GM12875 (cell line): ENCODE measurements around the gene SALL1.

ENCODE experiments used
- H3K4me3 ChIP-seq: one replicate; pipeline ENCODE4 v1.5.1; 2011; ENCODE audit warnings: low read depth, low read length, control low read depth
- CTCF ChIP-seq: IDR thresholded peaks from 2 replicates; pipeline ENCODE4 v1.5.1; 2011; ENCODE audit warnings: low read depth, mild to moderate bottlenecking, control low read depth, inconsistent platforms, low read length, moderate library complexity, borderline replicate concordance; ENCODE audit not compliant: insufficient read depth

Gene SALL1

GRCh38 chr16:51180719-51181502 is 29.8 kb upstream of the SALL1 start:
- TF ChIP-seq CTCF = no peak
- H3K4me3 ChIP-seq = no peak overlapping the region

GRCh38 chr16:51175081-51175480 is 24.0 kb upstream of the SALL1 start:
- no peak overlapping the region for H3K4me3 ChIP-seq
- no peak for TF ChIP-seq CTCF

GRCh38 chr16:51172368-51172767 is 21.3 kb upstream of the SALL1 start:
- TF ChIP-seq CTCF = no peak
- no peak overlapping the region for H3K4me3 ChIP-seq

GRCh38 chr16:51168755-51169154 is 17.7 kb upstream of the SALL1 start:
- no peak overlapping the region for H3K4me3 ChIP-seq
- TF ChIP-seq CTCF = no peak

- no peak for TF ChIP-seq CTCF
Observed at GRCh38 chr16:51167170-51167895, 16.3 kb upstream of the SALL1 start.

GRCh38 chr16:51166541-51166940 is 15.5 kb upstream of the SALL1 start:
- H3K4me3 ChIP-seq = no peak overlapping the region
- no peak for TF ChIP-seq CTCF

More at GRCh38 chr16:51167170-51167895, 16.3 kb upstream of the SALL1 start:
- H3K4me3 ChIP-seq = no peak overlapping the region

- no peak overlapping the region for H3K4me3 ChIP-seq
- no peak for TF ChIP-seq CTCF
Observed at GRCh38 chr16:51166091-51166490, 15.0 kb upstream of the SALL1 start.
